ENCODE results near the gene KRT26. TPM values are rescaled to one million over a fixed set of nuclear protein-coding genes. Genes with fewer than 3 reads are reported as not detected.

Gene KRT26
- total RNA-seq, 1 experiment from 2014 or later = not detected

DNA sequence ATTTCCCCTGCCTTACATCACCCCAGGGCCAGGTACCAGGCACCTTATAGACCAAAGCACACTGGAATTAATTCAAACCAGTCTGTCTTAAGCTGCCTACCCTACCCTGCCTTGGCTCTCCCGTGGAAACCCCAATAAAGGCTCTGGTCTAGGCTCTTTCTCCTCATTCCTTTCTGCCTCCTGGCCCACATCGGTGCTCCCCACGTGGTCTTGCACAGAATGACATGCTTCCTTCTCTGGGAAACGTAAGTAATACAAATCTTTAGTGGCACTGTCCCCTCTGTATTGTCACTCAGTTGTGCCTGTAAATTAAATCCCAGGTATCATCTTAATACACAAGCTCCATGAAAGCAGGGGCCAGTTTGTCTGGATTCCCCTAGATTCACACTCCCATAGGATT, 33.4 kb downstream of the KRT26 start:
- no peak overlapping the region for H3K4me3 ChIP-seq (ENCODE audit: low read length)
- no peak overlapping the region for H3K27ac ChIP-seq (ENCODE audit: low read length)
- H3K9ac ChIP-seq (ENCODE audit: low read length) = no peak overlapping the region
- H3K9me2 ChIP-seq (replicated peaks; ENCODE audit: low read length) = no peaks in the 10 kb centered on the region
- ChIA-PET POLR2A (ENCODE audit: unreplicated experiment) (no interaction called here), CTCF (no interaction called here)
- no peaks in the 10 kb centered on the region for H3K36me3 ChIP-seq (ENCODE audit: low read depth, low read length)
- H4K20me1 ChIP-seq (ENCODE audit: low read length) = no peaks in the 10 kb centered on the region
- no peak for TF ChIP-seq EZH2 (IDR thresholded peaks at IDR 0.05; ENCODE audit: low read length, unreplicated experiment)
- no peak for TF ChIP-seq EZH2phosphoT487 (IDR thresholded peaks at IDR 0.05; ENCODE audit: borderline replicate concordance, low read length)
- intact Hi-C loops (cut with micrococcal nuclease) = no loop called here
- ATAC-seq = no peak
- H3K79me2 ChIP-seq (ENCODE audit: low read length) = no peaks in the 10 kb centered on the region
- H2AFZ ChIP-seq (ENCODE audit: low read length) = no peak overlapping the region
- H3K9me3 ChIP-seq (ENCODE audit: low read length) = no peaks in the 10 kb centered on the region
- no peaks in the 10 kb centered on the region for H3K4me1 ChIP-seq (ENCODE audit: insufficient read depth, low read length)
- DNase-seq = no peak
- peaks cover 17% of the 10 kb centered on the region; the same call in 1 of the 2 replicates for H3K27me3 ChIP-seq (ENCODE audit: low read length)
- no TSS peak for BruUV-seq (replicated peaks)
- no peaks in the 10 kb centered on the region for H3F3A ChIP-seq (ENCODE audit: low read length, unreplicated experiment)
- no peak overlapping the region for H3K4me2 ChIP-seq (ENCODE audit: low read length)

DNA sequence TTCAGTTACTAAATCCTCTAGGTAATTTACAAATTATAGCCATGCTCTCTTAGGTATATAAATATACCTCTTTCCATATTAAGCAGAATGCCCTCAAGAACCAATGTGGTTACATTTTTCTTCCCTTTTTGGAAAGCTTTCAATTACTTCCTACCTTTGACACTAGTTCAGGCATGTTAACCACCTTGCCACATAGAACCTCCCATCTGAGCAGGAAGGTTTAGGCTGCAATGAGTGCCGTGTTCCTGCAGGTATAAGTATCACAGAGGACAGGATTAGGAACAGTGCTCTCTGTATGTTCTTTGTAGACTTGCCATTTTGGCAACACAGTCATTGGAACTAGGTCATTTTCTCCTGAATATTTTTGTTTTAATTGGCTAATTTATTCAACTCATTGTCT, 37.0 kb downstream of the KRT26 start:
- H3K4me1 ChIP-seq (ENCODE audit: insufficient read depth, low read length) = no peaks in the 10 kb centered on the region
- BruUV-seq (replicated peaks) = no TSS peak

DNA sequence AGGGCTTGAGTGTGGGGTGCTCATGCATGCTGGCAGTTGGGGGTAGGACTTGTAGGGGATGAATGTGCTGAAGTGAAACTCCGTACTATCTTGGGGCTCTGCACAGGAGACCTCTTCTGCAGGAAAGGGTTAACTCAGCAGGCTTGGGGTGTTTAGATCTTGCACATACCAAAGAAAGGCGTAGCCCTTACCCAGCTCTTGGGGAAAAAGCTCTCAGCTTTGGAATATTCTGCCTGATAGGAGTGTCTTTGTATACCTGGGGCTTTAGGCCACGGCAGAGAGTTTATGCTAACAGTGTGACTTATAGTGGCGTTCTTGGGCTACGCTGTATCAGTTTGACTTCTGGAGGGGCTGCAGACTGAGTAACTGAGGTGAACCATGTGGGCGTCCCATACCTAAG, 38.0 kb downstream of the KRT26 start:
- Histone ChIP-seq H3K4me2 (ENCODE audit: low read length) (no peak overlapping the region), H3K9me2 (replicated peaks; ENCODE audit: low read length) (no peaks in the 10 kb centered on the region), H3K4me1 (ENCODE audit: insufficient read depth, low read length) (no peaks in the 10 kb centered on the region), H3K79me2 (ENCODE audit: low read length) (no peaks in the 10 kb centered on the region), H4K20me1 (ENCODE audit: low read length) (no peaks in the 10 kb centered on the region), H2AFZ (ENCODE audit: low read length) (no peak overlapping the region), H3K36me3 (ENCODE audit: low read depth, low read length) (no peaks in the 10 kb centered on the region), H3K27ac (ENCODE audit: low read length) (no peak overlapping the region), H3K9ac (ENCODE audit: low read length) (no peak overlapping the region), H3K9me3 (ENCODE audit: low read length) (no peaks in the 10 kb centered on the region), H3F3A (ENCODE audit: low read length, unreplicated experiment) (no peaks in the 10 kb centered on the region), H3K4me3 (ENCODE audit: low read length) (no peak overlapping the region), H3K27me3 (ENCODE audit: low read length) (peaks cover 2% of the 10 kb centered on the region; the same call in 1 of the 2 replicates)
- TF ChIP-seq, protein P1, sequence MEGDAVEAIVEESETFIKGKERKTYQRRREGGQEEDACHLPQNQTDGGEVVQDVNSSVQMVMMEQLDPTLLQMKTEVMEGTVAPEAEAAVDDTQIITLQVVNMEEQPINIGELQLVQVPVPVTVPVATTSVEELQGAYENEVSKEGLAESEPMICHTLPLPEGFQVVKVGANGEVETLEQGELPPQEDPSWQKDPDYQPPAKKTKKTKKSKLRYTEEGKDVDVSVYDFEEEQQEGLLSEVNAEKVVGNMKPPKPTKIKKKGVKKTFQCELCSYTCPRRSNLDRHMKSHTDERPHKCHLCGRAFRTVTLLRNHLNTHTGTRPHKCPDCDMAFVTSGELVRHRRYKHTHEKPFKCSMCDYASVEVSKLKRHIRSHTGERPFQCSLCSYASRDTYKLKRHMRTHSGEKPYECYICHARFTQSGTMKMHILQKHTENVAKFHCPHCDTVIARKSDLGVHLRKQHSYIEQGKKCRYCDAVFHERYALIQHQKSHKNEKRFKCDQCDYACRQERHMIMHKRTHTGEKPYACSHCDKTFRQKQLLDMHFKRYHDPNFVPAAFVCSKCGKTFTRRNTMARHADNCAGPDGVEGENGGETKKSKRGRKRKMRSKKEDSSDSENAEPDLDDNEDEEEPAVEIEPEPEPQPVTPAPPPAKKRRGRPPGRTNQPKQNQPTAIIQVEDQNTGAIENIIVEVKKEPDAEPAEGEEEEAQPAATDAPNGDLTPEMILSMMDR (conservative IDR thresholded peaks at IDR 0.05; ENCODE audit: low read depth, low read length) = no peak
- TF ChIP-seq EZH2phosphoT487 (IDR thresholded peaks at IDR 0.05; ENCODE audit: borderline replicate concordance, low read length) (no peak), EZH2 (IDR thresholded peaks at IDR 0.05; ENCODE audit: low read length, unreplicated experiment) (no peak)
- no peak for DNase-seq
- intact Hi-C loops (cut with micrococcal nuclease) = no loop called here
- ChIA-PET CTCF (no interaction called here), POLR2A (ENCODE audit: unreplicated experiment) (no interaction called here)
- no peak for ATAC-seq
- no TSS peak for BruUV-seq (replicated peaks)

More for the DNA sequence above, 37.0 kb downstream of the KRT26 start:
- intact Hi-C loops (cut with micrococcal nuclease) = no loop called here
- no peak overlapping the region for H3K4me3 ChIP-seq (ENCODE audit: low read length)
- no peaks in the 10 kb centered on the region for H3K36me3 ChIP-seq (ENCODE audit: low read depth, low read length)
- H4K20me1 ChIP-seq (ENCODE audit: low read length) = no peaks in the 10 kb centered on the region
- no peak overlapping the region for H3K9ac ChIP-seq (ENCODE audit: low read length)
- no peak overlapping the region for H2AFZ ChIP-seq (ENCODE audit: low read length)
- H3K79me2 ChIP-seq (ENCODE audit: low read length) = no peaks in the 10 kb centered on the region
- ATAC-seq (no peak), DNase-seq (no peak)
- peaks cover 8% of the 10 kb centered on the region; the same call in 1 of the 2 replicates for H3K27me3 ChIP-seq (ENCODE audit: low read length)
- H3K9me3 ChIP-seq (ENCODE audit: low read length) = no peaks in the 10 kb centered on the region
- no peaks in the 10 kb centered on the region for H3K9me2 ChIP-seq (replicated peaks; ENCODE audit: low read length)
- TF ChIP-seq, protein P1 (conservative IDR thresholded peaks at IDR 0.05; ENCODE audit: low read depth, low read length) = no peak
- TF ChIP-seq EZH2phosphoT487 (IDR thresholded peaks at IDR 0.05; ENCODE audit: borderline replicate concordance, low read length) (no peak), EZH2 (IDR thresholded peaks at IDR 0.05; ENCODE audit: low read length, unreplicated experiment) (no peak)
- H3K4me2 ChIP-seq (ENCODE audit: low read length) = no peak overlapping the region
- no peak overlapping the region for H3K27ac ChIP-seq (ENCODE audit: low read length)
- ChIA-PET CTCF (no interaction called here), POLR2A (ENCODE audit: unreplicated experiment) (no interaction called here)
- H3F3A ChIP-seq (ENCODE audit: low read length, unreplicated experiment) = no peaks in the 10 kb centered on the region
